Body of pancreas (tissue), 4 donors: ENCODE results near the gene RAPGEF5.

Source experiments
- CTCF ChIP-seq, 7 experiments: fragments of 450-650 bp in 4 of 7; fragments of 200-600 bp in 3 of 7; sonication (generic) in 3 of 7; IDR thresholded peaks; one replicate each; pipeline ENCODE4 v1.5.1; 2016 to 2019; ENCODE audit warnings: antibody characterized with exemption in 7 of 7
- POLR2A ChIP-seq, 3 donors: fragments of 450-650 bp; IDR thresholded peaks; one replicate each; pipeline ENCODE4 v1.6.1; 2016; ENCODE audit warnings: antibody characterized with exemption in 3 of 3, mild to moderate bottlenecking in 2 of 3

- TF ChIP-seq CTCF (IDR thresholded peaks at IDR 0.05) (no peak), POLR2A (IDR thresholded peaks at IDR 0.05) (no peak)
These were observed 2.5 kb downstream of the RAPGEF5 start for GRCh38 chr7:22354462-22354861.
